Gastroesophageal sphincter (tissue), 4 donors: ENCODE data around the gene CACNA1A. TPM values are rescaled to one million over a fixed set of nuclear protein-coding genes. Genes with fewer than 3 reads are reported as not detected.

Source experiments
- ATAC-seq: fragments of 150-250 bp; one replicate; pipeline ENCODE4 v1.9.1; 2016; ENCODE audit warnings: mild to moderate bottlenecking, moderate library complexity
- H3K27ac ChIP-seq, 4 donors: fragments of 200-600 bp; sonication (generic) in 3 of 4; 1 replicate in 3 of 4; 2 replicates in 1 of 4; pipeline ENCODE4 v1.5.1; 2016 to 2019
- H3K27me3 ChIP-seq: fragments of 200-600 bp; sonication (generic); one replicate; pipeline ENCODE4 v1.5.1; 2019
- H3K36me3 ChIP-seq, 2 donors: fragments of 200-600 bp; sonication (generic); one replicate each; pipeline ENCODE4 v1.5.1; 2019; ENCODE audit warnings: control low read depth in 1 of 2
- H3K4me1 ChIP-seq, 3 donors: fragments of 200-600 bp; sonication (generic); 1 replicate in 2 of 3; 2 replicates in 1 of 3; pipeline ENCODE4 v1.5.1; 2016 to 2019; ENCODE audit warnings: control low read depth in 2 of 3
- H3K4me3 ChIP-seq, 2 donors: fragments of 200-600 bp; sonication (generic); one replicate each; pipeline ENCODE4 v1.5.1; 2019; ENCODE audit warnings: mild to moderate bottlenecking in 1 of 2, moderate library complexity in 1 of 2
- H3K9me3 ChIP-seq, 3 donors: fragments of 200-600 bp; sonication (generic); one replicate each; pipeline ENCODE4 v1.5.1; 2017 to 2019; ENCODE audit warnings: control low read depth in 2 of 3
- EP300 ChIP-seq: sonication (generic); formaldehyde crosslinking; IDR thresholded peaks from one replicate; pipeline ENCODE4 v1.6.1; 2017; ENCODE audit warnings: antibody characterized with exemption, mild to moderate bottlenecking
- POLR2A ChIP-seq, 2 donors: fragments of 450-650 bp; IDR thresholded peaks; one replicate each; pipeline ENCODE4 v1.6.1; 2017; ENCODE audit warnings: antibody characterized with exemption in 2 of 2, mild to moderate bottlenecking in 2 of 2, moderate library complexity in 1 of 2
- POLR2AphosphoS5 ChIP-seq: sonication (generic); formaldehyde crosslinking; IDR thresholded peaks from one replicate; pipeline ENCODE4 v1.6.1; 2017; ENCODE audit warnings: antibody characterized with exemption
- WGBS, 2 donors: methylation state at CpG; one replicate each; pipeline ENCODE4 v1.1.5; 2018; ENCODE audit warnings: low coverage in 1 of 2; 5-methylcytosine and 5-hydroxymethylcytosine counted together
- total RNA-seq, 4 donors: library from RNA; depleted of rRNA; stranded (reverse); fragments of >200 nt; gene quantifications; one replicate each; pipeline ENCODE4 v1.1.0, GENCODE V29; 2016
- TF ChIP-seq, protein P1 (sequence below), 4 experiments: fragments of 200-600 bp in 2 of 4; fragments of 450-650 bp in 2 of 4; sonication (generic) in 1 of 4; IDR thresholded peaks; one replicate each; pipeline ENCODE4 v1.5.1; 2017 to 2019; ENCODE audit warnings: antibody characterized with exemption in 4 of 4, mild to moderate bottlenecking in 2 of 4, moderate library complexity in 2 of 4

CACNA1A gene
- total RNA-seq, 4 donors from 2014 or later = 0.54 to 1.3 (median 0.93) TPM; not detected in 1

DNA sequence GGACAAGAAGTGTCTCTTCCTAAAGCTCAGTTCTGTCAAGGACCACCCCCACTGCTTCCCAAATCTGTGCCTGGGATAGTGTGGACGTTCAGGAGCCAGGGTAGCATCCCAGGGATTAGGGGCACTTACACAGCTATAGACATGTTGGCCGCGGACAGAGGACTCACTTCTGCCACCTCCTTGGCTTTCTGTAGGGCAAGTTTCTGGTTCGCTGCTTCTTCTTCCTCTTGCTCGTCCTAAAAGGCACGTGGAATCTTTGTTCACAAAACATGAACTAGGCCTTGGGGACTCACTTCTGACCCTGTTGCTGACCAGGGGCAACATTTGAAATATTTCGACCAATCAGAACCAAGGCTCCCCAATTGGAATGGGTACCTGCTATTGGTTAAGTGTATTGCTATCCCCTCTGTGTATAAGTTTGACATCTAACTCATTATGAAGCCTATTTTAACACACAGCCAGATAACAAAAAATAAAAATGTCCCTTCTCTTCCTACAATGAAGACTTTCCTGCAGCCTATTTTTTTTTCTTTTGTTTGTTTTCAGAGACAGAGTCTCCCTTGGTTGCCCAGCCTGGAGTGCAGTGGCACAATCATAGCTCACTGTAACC is 205.8 kb downstream of the CACNA1A start:
- no peak for TF ChIP-seq EP300
- TF ChIP-seq, protein P1, sequence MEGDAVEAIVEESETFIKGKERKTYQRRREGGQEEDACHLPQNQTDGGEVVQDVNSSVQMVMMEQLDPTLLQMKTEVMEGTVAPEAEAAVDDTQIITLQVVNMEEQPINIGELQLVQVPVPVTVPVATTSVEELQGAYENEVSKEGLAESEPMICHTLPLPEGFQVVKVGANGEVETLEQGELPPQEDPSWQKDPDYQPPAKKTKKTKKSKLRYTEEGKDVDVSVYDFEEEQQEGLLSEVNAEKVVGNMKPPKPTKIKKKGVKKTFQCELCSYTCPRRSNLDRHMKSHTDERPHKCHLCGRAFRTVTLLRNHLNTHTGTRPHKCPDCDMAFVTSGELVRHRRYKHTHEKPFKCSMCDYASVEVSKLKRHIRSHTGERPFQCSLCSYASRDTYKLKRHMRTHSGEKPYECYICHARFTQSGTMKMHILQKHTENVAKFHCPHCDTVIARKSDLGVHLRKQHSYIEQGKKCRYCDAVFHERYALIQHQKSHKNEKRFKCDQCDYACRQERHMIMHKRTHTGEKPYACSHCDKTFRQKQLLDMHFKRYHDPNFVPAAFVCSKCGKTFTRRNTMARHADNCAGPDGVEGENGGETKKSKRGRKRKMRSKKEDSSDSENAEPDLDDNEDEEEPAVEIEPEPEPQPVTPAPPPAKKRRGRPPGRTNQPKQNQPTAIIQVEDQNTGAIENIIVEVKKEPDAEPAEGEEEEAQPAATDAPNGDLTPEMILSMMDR (IDR thresholded peaks at IDR 0.05) = no peak
- Histone ChIP-seq H3K9me3 (no peaks in the 10 kb centered on the region), H3K27me3 (peaks cover 83% of the 10 kb centered on the region), H3K27ac (no peak overlapping the region), H3K4me3 (no peak overlapping the region), H3K4me1 (peaks cover 0 to 8% (median 0%) of the 10 kb centered on the region in 3 donors), H3K36me3 (no peaks in the 10 kb centered on the region)
- no peak for ATAC-seq
- WGBS, 2 donors = 62 to 72% methylated on average over 5 to 6 of the region's 7 CpGs

DNA sequence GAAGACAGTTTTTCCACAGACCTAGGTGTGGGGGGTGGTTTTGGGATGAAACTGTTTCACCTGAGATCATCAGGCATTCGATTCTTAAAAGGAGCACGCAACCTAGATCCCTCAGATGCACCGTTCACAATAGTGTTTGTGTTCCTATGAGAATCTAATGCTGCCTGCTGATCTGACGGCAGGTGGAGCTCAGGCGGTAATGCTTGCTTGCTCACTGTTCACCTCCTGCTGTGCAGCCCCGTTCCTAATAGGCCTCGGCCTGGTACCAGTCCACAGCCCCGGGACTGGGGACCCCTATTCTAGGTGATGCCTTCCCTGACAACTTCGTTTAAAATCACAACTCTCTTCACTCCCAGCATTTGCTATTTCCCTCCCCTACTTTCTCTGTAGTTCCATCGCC is 206.4 kb downstream of the CACNA1A start:
- Histone ChIP-seq H3K4me3 (no peak overlapping the region), H3K27ac (no peak overlapping the region), H3K9me3 (no peaks in the 10 kb centered on the region), H3K36me3 (no peaks in the 10 kb centered on the region), H3K4me1 (peaks cover 0 to 8% (median 0%) of the 10 kb centered on the region in 3 donors), H3K27me3 (peaks cover 76% of the 10 kb centered on the region)
- 49 to 61% methylated on average over 4 to 7 of the region's 10 CpGs for WGBS, 2 donors
- TF ChIP-seq EP300 = no peak
- ATAC-seq = no peak

GRCh38 chr19:13298565-13299481 is 207.5 kb downstream of the CACNA1A start:
- H3K4me3 ChIP-seq = peak overlapping the region in 1 of 2 donors; percentile 34
- no peak for TF ChIP-seq EP300
- peaks cover 67% of the 10 kb centered on the region for H3K27me3 ChIP-seq
- no peaks in the 10 kb centered on the region for H3K36me3 ChIP-seq
- 36% methylated on average over 31 of the region's 92 CpGs; no CpG with 5 or more reads in 1 of the 2 donors for WGBS, 2 donors
- H3K27ac ChIP-seq = no peak overlapping the region
- no peaks in the 10 kb centered on the region for H3K9me3 ChIP-seq
- no peak for ATAC-seq
- peaks cover 0 to 8% (median 0%) of the 10 kb centered on the region in 3 donors for H3K4me1 ChIP-seq

- TF ChIP-seq POLR2AphosphoS5 = no peak
- TF ChIP-seq, protein P1 (IDR thresholded peaks at IDR 0.05) = no peak
- TF ChIP-seq EP300 = no peak
- no peak for TF ChIP-seq POLR2A (IDR thresholded peaks at IDR 0.05)
- H3K27ac ChIP-seq = no peak overlapping the region
- 41 to 57% methylated on average over 1 to 2 of the region's 2 CpGs for WGBS, 2 donors
- no peak for ATAC-seq
- H3K9me3 ChIP-seq = no peaks in the 10 kb centered on the region
- H3K36me3 ChIP-seq = no peaks in the 10 kb centered on the region
- peaks cover 49% of the 10 kb centered on the region for H3K27me3 ChIP-seq
- H3K4me1 ChIP-seq = peaks cover 0 to 8% (median 0%) of the 10 kb centered on the region in 3 donors
- no peak overlapping the region for H3K4me3 ChIP-seq
These were observed 209.3 kb downstream of the CACNA1A start for GRCh38 chr19:13297023-13297422.

- H3K4me1 ChIP-seq = peaks cover 0 to 8% (median 0%) of the 10 kb centered on the region in 3 donors
- TF ChIP-seq EP300 (no peak), POLR2AphosphoS5 (no peak), POLR2A (IDR thresholded peaks at IDR 0.05) (no peak)
- TF ChIP-seq, protein P1 (IDR thresholded peaks at IDR 0.05) = no peak
- no peak overlapping the region for H3K27ac ChIP-seq
- WGBS, 2 donors = 64 to 78% methylated on average over 4 to 5 of the region's 5 CpGs
- no peaks in the 10 kb centered on the region for H3K36me3 ChIP-seq
- H3K9me3 ChIP-seq = no peaks in the 10 kb centered on the region
- peaks cover 35% of the 10 kb centered on the region for H3K27me3 ChIP-seq
- H3K4me3 ChIP-seq = no peak overlapping the region
- no peak for ATAC-seq
These were observed 211.3 kb downstream of the CACNA1A start for GRCh38 chr19:13294812-13295567.
